ENCODE results near the gene NXPE3. TPM values are rescaled to one million over a fixed set of nuclear protein-coding genes. Genes with fewer than 3 reads are reported as not detected.

The NXPE3 gene
- total and polyA plus RNA-seq, 4 donors: 4.5 to 14.2 (median 8.0) TPM

- no peak for DNase-seq
- no peak for ATAC-seq (ENCODE audit: insufficient read depth, low FRiP score)
- Histone ChIP-seq H3K4me3 (no peak overlapping the region), H3K27me3 (ENCODE audit: control insufficient read depth in 3 of 3, insufficient read depth in 3 of 3, low read length in 2 of 3) (no peaks in the 10 kb centered on the region), H3K4me1 (ENCODE audit: control insufficient read depth in 5 of 5, insufficient read depth in 5 of 5, low read length in 5 of 5) (peaks cover 0 to 7% (median under 1%) of the 10 kb centered on the region in 5 donors), H3K9me3 (ENCODE audit: control insufficient read depth in 4 of 4, insufficient read depth in 3 of 4, low read length in 3 of 4) (no peaks in the 10 kb centered on the region), H3K9ac (ENCODE audit: insufficient read depth in 1 of 2, low read length in 2 of 2) (no peak overlapping the region), H3K27ac (ENCODE audit: low read depth in 1 of 2, low read length in 1 of 2) (no peak overlapping the region), H3K36me3 (ENCODE audit: control insufficient read depth in 4 of 4, insufficient read depth in 4 of 4, low read length in 4 of 4) (peaks cover 0 to 9% (median 6%) of the 10 kb centered on the region in 4 donors)
- WGBS, 2 donors: 65 to 78% methylated on average over 3 of the region's 3 CpGs
- no peak for TF ChIP-seq CTCF (IDR thresholded peaks at IDR 0.05; ENCODE audit: control extremely low read depth, extremely low read depth)
Measured at GRCh38 chr3:101814835-101815234, 35.8 kb downstream of the NXPE3 start.

GRCh38 chr3:101816215-101817149 is 37.5 kb downstream of the NXPE3 start:
- no peak overlapping the region for H3K9ac ChIP-seq (ENCODE audit: insufficient read depth in 1 of 2, low read length in 2 of 2)
- H3K4me1 ChIP-seq (ENCODE audit: control insufficient read depth in 5 of 5, insufficient read depth in 5 of 5, low read length in 5 of 5): peaks cover 0 to 7% (median 0%) of the 10 kb centered on the region in 5 donors
- H3K27me3 ChIP-seq (ENCODE audit: control insufficient read depth in 3 of 3, insufficient read depth in 3 of 3, low read length in 2 of 3): no peaks in the 10 kb centered on the region
- no peak overlapping the region for H3K4me3 ChIP-seq
- DNase-seq (peak in 2 of 3 donors; percentile 52 to 65), ATAC-seq (ENCODE audit: insufficient read depth, low FRiP score) (no peak)
- H3K9me3 ChIP-seq (ENCODE audit: control insufficient read depth in 4 of 4, insufficient read depth in 3 of 4, low read length in 3 of 4): peaks cover 0 to 2% (median 0%) of the 10 kb centered on the region in 4 donors
- peaks cover 5 to 9% (median 8%) of the 10 kb centered on the region in 4 donors for H3K36me3 ChIP-seq (ENCODE audit: control insufficient read depth in 4 of 4, insufficient read depth in 4 of 4, low read length in 4 of 4)
- WGBS, 2 donors: 72 to 76% methylated on average over 4 of the region's 4 CpGs
- H3K27ac ChIP-seq (ENCODE audit: low read depth in 1 of 2, low read length in 1 of 2): no peak overlapping the region
- TF ChIP-seq CTCF (IDR thresholded peaks at IDR 0.05; ENCODE audit: control extremely low read depth, extremely low read depth): no peak

GRCh38 chr3:101817992-101818391 is 39.0 kb downstream of the NXPE3 start:
- Histone ChIP-seq H3K9ac (ENCODE audit: insufficient read depth in 1 of 2, low read length in 2 of 2) (no peak overlapping the region), H3K4me3 (no peak overlapping the region), H3K9me3 (ENCODE audit: control insufficient read depth in 4 of 4, insufficient read depth in 3 of 4, low read length in 3 of 4) (peaks cover 0 to 2% (median 0%) of the 10 kb centered on the region in 4 donors), H3K27ac (ENCODE audit: low read depth in 1 of 2, low read length in 1 of 2) (no peak overlapping the region), H3K36me3 (ENCODE audit: control insufficient read depth in 4 of 4, insufficient read depth in 4 of 4, low read length in 4 of 4) (peaks cover 8 to 18% (median 11%) of the 10 kb centered on the region in 4 donors), H3K27me3 (ENCODE audit: control insufficient read depth in 3 of 3, insufficient read depth in 3 of 3, low read length in 2 of 3) (no peaks in the 10 kb centered on the region), H3K4me1 (ENCODE audit: control insufficient read depth in 5 of 5, insufficient read depth in 5 of 5, low read length in 5 of 5) (peaks cover 0 to 7% (median 0%) of the 10 kb centered on the region in 5 donors)
- DNase-seq (no peak), ATAC-seq (ENCODE audit: insufficient read depth, low FRiP score) (no peak)
- TF ChIP-seq CTCF (IDR thresholded peaks at IDR 0.05; ENCODE audit: control extremely low read depth, extremely low read depth): no peak
- 82 to 93% methylated on average over 5 of the region's 5 CpGs for WGBS, 2 donors
